Activated T-cell treated with anti-CD3 and anti-CD28 coated beads, Interleukin-2, amount 50 U/mL, for 4 hours (primary cell): ENCODE measurements around the gene PSPN. TPM values are rescaled to one million over a fixed set of nuclear protein-coding genes. Genes with fewer than 3 reads are reported as not detected.
"Not testable (repeated sequence)": the region's sequence is repeated elsewhere in the genome, so short reads cannot be mapped to it uniquely, and the experiment has no call there.

Experiments
- ATAC-seq, 2 donors: fragments of 200-7000 bp; cut with Tn5 transposase; one replicate each; pipeline ENCODE4 v1.10.0; 2021
- DNase-seq: peaks from one replicate; pipeline ENCODE4 v3.0.0-alpha.2; 2020
- H3K27me3 Mint-ChIP-seq: one replicate; pipeline ENCODE4 v1.8.0; 2021; ENCODE audit warnings: low read depth, mixed read lengths
- H3K36me3 Mint-ChIP-seq: one replicate; pipeline ENCODE4 v1.8.0; 2022; ENCODE audit warnings: mixed read lengths; ENCODE audit not compliant: insufficient read depth
- H3K4me1 Mint-ChIP-seq: one replicate; pipeline ENCODE4 v1.8.0; 2021; ENCODE audit warnings: low read depth, mixed read lengths
- H3K4me3 Mint-ChIP-seq: one replicate; pipeline ENCODE4 v1.8.0; 2021; ENCODE audit warnings: mild to moderate bottlenecking, moderate library complexity, mixed read lengths
- H3K9me3 Mint-ChIP-seq: one replicate; pipeline ENCODE4 v1.8.0; 2021; ENCODE audit warnings: mixed read lengths
- total RNA-seq, 3 donors: library from RNA; stranded (reverse); gene quantifications; one replicate each; pipeline ENCODE4 v1.2.1, GENCODE V29; 2021

Gene PSPN
- total RNA-seq, 3 donors from 2014 or later = 1.4 to 1.9 (median 1.4) TPM

DNA sequence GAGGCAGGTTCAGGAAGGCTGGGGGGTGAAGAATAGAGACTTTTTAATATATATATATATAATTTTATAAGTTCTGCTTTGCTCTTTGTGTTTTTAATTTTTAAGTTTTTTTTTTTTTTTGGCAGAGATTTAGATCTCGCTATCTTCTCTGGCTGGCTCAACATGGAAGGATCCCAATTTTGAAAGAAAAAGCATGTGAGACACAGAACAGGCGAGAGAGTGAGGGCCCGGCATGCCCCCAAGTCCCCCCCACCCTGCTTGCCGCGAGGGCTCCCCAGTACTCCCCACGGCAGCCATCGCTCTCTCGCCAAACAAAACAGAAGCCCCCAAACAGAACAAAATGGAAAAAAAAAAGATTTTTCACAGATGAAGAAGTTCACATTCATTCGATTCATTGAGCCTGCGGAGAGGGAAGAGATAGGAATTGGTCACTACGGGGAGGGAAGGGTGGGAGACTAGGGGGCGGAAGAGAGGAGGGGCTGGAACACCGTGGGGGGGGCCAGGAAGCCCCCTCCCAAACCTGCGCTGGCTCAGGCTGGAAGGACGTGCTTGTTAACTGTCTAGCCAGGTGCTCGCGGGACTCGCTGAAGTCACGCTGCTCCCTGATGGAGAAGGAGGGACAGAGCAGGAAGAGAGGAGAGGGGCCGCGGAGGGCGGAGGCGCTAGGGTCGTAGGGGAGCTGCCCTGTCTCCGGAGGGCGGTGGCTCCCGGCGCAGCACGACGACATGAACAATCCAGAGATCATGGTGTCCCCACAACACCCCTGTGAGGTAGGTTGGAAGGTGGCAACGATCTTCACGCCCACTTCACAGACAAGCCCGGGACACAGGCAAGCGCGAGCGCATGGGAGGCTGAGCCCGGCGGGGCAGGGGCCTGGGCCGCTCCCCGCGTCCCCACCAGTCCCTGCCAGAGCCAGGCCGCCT is 38.2 kb upstream of the PSPN start:
- ATAC-seq = no peak
- peaks cover 11% of the 10 kb centered on the region for H3K36me3 Mint-ChIP-seq

DNA sequence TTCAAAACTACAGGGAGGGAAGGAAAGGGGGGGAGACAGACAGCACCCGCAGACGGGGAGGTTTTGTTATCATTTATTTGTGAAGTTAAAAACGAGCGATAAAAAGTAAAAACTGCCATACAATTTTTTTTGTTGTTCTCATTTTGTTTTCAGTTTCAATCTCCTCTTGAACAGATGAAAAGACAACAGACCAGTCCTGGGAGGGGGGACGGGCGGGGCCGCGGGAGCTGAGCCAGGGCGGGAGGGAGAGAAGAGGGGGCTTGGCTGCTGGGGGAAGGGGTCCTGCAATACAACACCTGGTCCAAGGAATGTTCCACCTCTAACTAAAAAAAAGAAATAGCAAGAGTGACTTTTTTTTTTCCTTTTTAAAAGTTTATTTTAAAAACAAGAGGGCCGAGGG is 37.6 kb upstream of the PSPN start:
- Mint-ChIP-seq H3K27me3 (no peaks in the 10 kb centered on the region), H3K4me3 (no peak overlapping the region), H3K9me3 (no peaks in the 10 kb centered on the region), H3K36me3 (peaks cover 8% of the 10 kb centered on the region), H3K4me1 (no peaks in the 10 kb centered on the region)
- DNase-seq (no peak), ATAC-seq (no peak)

More for the DNA sequence above, 38.2 kb upstream of the PSPN start:
- H3K4me3 Mint-ChIP-seq = no peak overlapping the region
- H3K27me3 Mint-ChIP-seq = no peaks in the 10 kb centered on the region
- no peaks in the 10 kb centered on the region for H3K4me1 Mint-ChIP-seq
- no peaks in the 10 kb centered on the region for H3K9me3 Mint-ChIP-seq
- DNase-seq = no peak

DNA sequence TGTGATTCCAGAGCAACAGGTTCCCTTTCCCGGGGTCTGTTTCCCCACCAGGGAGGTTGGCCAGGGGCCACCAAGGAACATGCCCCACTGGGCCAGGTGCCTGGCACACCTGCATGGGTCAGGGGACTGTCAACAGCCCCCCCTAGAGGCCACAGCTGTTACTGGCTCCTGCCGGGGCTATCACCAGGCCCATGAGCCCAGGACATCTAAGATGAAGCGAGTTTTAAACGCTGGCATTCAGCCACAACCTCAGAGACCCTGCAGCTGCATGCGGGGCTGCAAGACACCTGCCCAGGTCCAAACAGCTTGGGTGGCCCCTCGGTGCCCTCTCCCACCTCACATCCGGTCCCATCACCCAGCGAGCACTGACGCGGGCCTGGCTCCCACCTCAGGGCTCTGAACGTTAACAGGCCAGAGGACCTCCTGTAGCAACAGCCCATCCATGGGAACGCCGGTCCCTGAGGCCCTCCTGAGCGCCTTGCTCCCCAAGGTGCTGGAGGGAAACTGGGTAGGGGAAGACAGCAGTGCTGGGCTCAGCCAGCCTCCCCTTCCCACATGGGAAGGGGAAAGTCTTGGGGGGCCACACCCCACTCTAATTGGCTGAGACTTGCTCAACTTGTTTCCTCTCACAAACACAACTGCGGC is 36.8 kb upstream of the PSPN start:
- Mint-ChIP-seq H3K4me3 (no peak overlapping the region), H3K36me3 (peaks cover 8% of the 10 kb centered on the region), H3K4me1 (no peaks in the 10 kb centered on the region), H3K9me3 (no peaks in the 10 kb centered on the region), H3K27me3 (no peaks in the 10 kb centered on the region)
- DNase-seq (peak; percentile 46), ATAC-seq (peak; percentile 63 to 71)

DNA sequence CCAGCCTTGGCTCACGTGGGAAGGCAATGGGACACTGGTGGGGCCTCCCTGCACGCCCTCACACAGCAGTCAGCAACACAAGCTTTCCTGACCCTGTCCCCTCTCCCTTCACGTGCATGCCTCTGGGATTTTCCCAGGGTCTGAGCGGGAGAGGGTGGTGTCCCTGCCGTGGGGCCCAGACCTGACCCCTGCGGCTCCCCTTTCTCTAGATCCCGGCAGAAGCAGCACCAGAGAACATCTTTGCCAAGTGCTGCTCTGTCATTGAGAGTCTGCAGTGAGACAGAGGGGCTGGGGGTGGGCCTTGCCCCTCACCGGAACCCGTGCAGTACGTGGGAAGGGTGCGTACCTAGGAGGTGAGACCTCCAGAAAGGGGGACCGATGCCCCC is 36.3 kb upstream of the PSPN start:
- no peaks in the 10 kb centered on the region for H3K9me3 Mint-ChIP-seq
- H3K4me3 Mint-ChIP-seq = no peak overlapping the region
- peaks cover 8% of the 10 kb centered on the region for H3K36me3 Mint-ChIP-seq
- no peak for DNase-seq
- peak; percentile 15 to 27 for ATAC-seq
- H3K27me3 Mint-ChIP-seq = no peaks in the 10 kb centered on the region
- H3K4me1 Mint-ChIP-seq = no peaks in the 10 kb centered on the region

DNA sequence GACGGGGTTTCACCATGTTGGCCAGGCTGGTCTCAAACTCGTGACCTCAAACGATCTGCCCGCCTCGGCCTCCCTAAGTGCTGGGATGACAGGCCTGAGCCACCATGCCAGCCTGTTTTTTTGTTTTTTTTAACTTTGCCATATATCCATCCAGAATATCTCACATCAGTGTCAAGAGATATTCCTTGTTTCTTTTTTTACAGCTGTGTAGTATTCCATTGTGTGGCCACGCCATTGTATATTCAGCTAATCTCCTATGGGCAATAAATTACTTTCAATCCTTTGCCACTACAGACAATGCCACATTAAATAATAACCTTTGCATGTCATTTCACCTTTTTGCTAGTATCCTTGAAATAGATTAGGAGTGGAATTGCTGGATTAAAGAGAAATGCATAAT is 33.6 kb upstream of the PSPN start:
- H3K36me3 Mint-ChIP-seq = peaks cover 3% of the 10 kb centered on the region
- no peak overlapping the region for H3K4me3 Mint-ChIP-seq
- ATAC-seq = no peak
- H3K9me3 Mint-ChIP-seq = no peaks in the 10 kb centered on the region
- no peak for DNase-seq
- H3K27me3 Mint-ChIP-seq = no peaks in the 10 kb centered on the region
- no peaks in the 10 kb centered on the region for H3K4me1 Mint-ChIP-seq

DNA sequence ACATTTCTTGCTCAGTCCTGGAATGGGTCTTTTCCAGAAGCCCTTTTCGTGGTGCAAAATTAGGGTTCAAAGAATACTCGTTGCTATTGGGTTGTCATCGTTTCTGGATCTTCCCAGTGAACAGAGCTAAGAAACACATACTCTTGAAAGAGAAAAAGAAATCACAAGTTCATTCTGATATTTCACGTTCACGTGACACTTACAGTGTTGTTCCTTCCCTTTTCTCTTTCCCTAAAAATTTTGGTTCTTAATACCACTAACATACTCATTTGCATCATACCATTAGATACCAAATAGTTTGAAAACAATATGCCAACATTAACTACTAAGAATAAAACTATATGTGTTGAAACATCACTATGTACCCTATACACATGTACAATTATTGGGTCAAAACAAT is 30.7 kb upstream of the PSPN start:
- no peak for DNase-seq
- Mint-ChIP-seq H3K36me3 (no peaks in the 10 kb centered on the region), H3K4me1 (no peaks in the 10 kb centered on the region), H3K4me3 (no peak overlapping the region), H3K9me3 (no peaks in the 10 kb centered on the region), H3K27me3 (no peaks in the 10 kb centered on the region)
- ATAC-seq = no peak

DNA sequence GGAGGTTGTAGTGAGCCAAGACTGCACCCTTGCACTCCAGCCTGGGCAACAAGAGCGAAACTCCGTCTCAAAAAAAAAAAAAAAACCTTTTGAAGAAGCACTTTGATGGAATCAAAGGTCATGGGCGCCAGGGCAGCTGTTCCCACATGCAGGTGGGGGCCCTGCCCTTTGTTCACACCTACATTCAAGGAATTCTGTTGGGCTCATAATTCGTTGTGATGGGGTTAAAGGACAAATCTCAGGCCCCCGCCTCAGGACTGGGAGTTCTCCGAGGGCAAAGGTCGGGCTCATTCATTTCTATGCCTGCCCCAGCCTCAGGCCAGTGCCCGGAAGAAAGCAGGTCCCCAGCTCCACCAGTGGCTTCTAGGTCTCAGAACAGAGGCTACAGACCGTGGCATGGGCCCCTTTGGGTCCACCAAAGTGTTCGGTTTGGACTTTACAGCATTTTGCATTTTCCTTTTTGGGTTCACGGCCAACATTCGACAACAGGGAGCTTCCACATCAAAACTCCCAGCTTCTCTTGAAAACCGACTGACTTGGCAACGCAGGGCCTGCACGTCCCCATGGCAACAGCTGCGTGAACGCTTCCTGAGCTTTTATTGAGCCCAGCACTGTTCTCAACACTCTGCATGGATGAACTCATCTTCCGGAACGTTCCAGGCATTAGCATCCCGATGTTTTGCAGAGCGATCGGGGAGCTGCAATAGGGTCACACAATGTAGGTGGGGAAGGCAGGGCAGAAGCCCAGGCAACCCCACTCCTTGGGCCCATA is 27.3 kb upstream of the PSPN start:
- DNase-seq (no peak), ATAC-seq (no peak)
- Mint-ChIP-seq H3K4me3 (no peak overlapping the region), H3K4me1 (no peaks in the 10 kb centered on the region), H3K36me3 (no peaks in the 10 kb centered on the region), H3K27me3 (no peaks in the 10 kb centered on the region), H3K9me3 (no peaks in the 10 kb centered on the region)

DNA sequence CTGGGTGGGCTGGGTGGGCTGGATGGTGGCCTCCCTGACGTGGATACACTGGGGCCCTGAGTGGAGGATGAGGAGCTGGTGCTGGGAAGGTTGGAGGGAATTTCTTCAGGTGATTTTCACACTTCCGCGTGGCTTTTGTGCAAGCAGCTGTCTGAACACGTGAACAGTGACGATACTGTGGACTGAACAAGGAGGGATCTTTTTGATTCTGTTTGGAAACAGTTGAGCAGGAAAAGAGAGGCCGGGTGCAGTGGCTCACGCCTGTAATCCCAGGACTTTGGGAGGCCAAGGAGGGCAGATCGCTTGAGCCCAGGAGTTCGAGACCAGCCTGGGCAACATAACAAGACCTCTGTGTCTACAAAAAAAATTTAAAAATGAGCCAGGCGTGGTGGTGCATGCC is 26.3 kb upstream of the PSPN start:
- Mint-ChIP-seq H3K36me3 (no peaks in the 10 kb centered on the region), H3K4me3 (no peak overlapping the region), H3K4me1 (no peaks in the 10 kb centered on the region), H3K27me3 (no peaks in the 10 kb centered on the region), H3K9me3 (no peaks in the 10 kb centered on the region)
- DNase-seq = no peak
- no peak for ATAC-seq

DNA sequence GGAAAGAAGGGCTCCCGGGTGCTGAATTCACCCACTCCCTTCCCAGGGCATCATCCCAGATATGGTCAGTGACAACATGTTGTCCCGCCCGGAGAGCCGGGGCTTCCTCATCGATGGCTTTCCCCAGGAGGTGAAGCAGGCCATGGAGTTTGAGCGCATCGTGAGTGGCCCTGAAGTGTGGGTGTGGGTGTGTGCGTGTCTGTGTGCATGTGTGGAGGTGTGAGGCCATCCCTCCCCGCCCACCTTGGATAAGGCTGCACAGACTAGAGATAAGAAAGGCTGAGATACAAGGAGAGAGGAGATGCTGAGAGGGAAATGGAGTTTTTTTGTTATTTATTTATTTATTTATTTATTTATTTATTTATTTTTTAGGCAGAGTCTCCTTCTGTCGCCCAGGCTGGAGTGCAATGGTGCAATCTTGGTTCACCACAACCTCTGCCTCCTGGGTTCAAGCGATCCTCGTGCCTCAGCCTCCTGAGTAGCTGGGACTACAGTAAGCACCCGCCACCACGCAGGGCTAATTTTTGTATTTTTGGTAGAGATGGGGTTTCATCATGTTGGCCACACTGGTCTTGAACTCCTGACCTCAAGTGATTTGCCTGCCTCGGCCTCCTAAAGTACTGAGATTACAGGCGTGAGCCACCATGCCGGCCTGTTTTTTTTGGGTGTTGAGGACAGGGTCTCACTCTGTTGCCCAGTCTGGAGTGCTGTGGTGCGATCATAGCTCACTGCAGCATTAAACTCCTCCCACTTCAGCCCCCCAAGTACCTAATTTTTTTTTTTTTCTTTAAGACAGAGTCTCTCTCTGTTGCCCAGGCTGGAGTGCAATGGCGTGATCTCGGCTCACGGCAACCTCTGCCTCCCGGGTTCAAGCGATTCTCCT is 24.6 kb upstream of the PSPN start:
- not testable (repeated sequence) for H3K9me3 Mint-ChIP-seq, DNase-seq, H3K36me3 Mint-ChIP-seq, H3K4me3 Mint-ChIP-seq, H3K4me1 Mint-ChIP-seq, ATAC-seq, H3K27me3 Mint-ChIP-seq

DNA sequence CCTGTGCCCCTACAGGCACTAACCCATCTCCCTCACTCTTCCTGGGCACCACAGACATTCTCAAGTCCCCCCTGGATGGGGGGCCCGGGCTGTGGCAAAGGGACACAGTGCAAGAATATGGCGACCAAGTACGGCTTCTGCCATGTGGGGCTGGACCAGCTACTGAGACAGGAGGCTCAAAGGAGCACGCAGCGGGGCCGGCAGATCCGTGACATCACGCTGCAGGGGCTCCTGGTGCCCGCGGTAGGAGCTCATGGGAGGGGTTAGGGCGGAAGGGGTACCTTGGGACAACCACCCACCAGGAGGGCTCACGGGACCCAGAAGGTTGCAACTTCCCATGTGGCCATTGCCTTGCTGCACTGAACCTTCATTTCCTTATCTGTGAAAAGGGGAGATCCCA is 20.6 kb upstream of the PSPN start:
- ATAC-seq (no peak), DNase-seq (no peak)
- no peaks in the 10 kb centered on the region for H3K36me3 Mint-ChIP-seq
- no peaks in the 10 kb centered on the region for H3K9me3 Mint-ChIP-seq
- no peaks in the 10 kb centered on the region for H3K27me3 Mint-ChIP-seq
- H3K4me3 Mint-ChIP-seq = no peak overlapping the region
- peaks cover 20% of the 10 kb centered on the region for H3K4me1 Mint-ChIP-seq

DNA sequence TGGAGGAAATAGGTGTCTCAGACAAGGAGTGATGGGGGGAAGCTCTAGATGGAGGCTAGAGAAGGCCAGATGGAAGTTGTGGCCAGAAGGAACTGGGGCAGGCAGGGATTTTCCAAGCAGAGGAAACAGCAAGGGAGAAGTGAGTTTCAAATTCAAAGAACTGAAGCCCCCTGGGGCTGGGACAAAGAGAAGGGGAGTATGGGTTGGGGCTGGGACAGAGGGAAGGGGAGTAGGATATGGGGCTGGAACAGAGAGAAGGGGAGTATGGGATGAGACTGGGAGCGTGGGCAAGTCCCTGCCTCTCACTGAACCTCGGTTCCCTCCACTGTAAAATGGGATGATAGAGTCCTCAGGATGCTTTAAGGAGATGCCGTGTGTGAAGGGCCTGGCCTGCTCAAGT is 19.1 kb upstream of the PSPN start:
- H3K27me3 Mint-ChIP-seq = no peaks in the 10 kb centered on the region
- H3K9me3 Mint-ChIP-seq = no peaks in the 10 kb centered on the region
- H3K4me3 Mint-ChIP-seq = peak overlapping the region; percentile 62
- H3K36me3 Mint-ChIP-seq = peaks cover 4% of the 10 kb centered on the region
- DNase-seq = no peak
- no peak for ATAC-seq
- peaks cover 24% of the 10 kb centered on the region for H3K4me1 Mint-ChIP-seq

DNA sequence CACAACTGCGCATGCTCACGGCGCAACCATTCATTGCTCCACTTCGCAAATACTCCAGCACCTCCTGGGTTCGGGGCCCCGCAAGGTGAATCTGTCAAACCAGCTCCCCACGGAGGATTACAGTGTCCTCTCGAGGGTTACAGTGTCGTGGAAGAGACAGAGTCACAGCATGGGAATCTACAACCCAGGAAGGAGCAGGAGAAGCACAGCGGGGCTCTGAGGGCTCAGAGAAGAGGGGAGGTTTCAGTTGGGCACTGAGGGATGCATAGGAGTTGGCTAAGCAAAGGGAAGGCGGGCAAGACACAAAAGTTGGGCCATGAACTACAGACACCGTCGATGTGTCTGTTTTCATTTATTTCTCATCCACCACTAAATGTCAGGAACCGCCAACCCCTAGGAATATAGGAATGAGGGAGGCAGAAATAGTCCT is 18.3 kb upstream of the PSPN start:
- peak overlapping the region; percentile 96 for H3K4me3 Mint-ChIP-seq
- H3K4me1 Mint-ChIP-seq = peaks cover 24% of the 10 kb centered on the region
- no peaks in the 10 kb centered on the region for H3K9me3 Mint-ChIP-seq
- DNase-seq (peak; percentile 67), ATAC-seq (no peak)
- H3K27me3 Mint-ChIP-seq = no peaks in the 10 kb centered on the region
- peaks cover 4% of the 10 kb centered on the region for H3K36me3 Mint-ChIP-seq

DNA sequence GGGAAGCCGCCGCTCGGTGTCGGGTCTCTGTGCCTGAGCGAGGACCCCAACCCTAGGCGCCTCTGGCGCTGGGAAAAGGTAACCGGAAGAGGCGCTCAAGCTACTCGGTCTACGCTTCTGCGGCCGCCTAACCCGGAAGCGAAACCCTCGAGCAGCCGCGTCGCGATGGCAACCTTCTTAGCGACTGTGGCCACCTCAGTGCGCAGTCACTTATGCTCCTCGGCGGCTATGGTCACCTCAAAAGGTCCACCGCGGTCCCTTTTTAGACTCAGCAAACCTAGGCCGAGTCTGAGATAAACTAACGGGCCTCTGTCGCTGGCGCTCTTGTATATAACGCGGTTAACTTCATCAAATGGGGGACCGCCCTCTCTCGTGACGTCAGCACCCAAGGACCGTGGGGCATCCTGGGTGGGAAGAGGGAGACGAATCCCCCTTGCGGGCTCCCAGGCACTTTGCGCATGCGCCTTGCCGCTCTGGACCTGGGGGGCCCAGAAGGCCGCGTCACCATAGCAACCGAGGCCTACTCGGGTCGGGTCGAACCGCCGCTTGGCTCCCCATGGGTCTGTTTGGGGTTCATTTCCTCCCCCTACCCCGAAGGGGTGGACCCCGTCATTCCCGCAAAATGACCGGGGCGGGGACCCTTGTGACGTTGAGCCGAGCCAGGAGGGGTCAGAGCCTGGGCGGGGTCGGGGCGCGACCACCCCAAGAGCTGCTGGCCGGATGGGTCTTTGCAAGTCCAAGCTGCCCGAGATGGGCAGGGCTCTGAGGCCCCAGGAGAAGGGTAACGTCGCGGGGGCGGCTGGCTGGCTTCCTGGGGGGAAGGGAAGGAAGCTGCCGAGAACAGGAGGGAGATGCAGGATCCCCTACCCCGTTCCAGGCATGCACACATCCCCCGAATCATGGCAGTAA is 17.6 kb upstream of the PSPN start, which contains the start of gene GTF2F1:
Gene GTF2F1, minus strand, starts transcription at position 91 of the 909 bp plus-strand sequence. CDS start 169 bp downstream, outside the sequence.
- peak within 1 kb of the TSS; percentile 96 for H3K4me3 Mint-ChIP-seq
- peak; percentile 93 for DNase-seq
- no peaks in the 10 kb centered on the region for H3K9me3 Mint-ChIP-seq
- ATAC-seq = peak; percentile 88 to 91
- peaks cover 5% of the 10 kb centered on the region for H3K36me3 Mint-ChIP-seq
- H3K4me1 Mint-ChIP-seq = peaks cover 24% of the 10 kb centered on the region
- no peaks in the 10 kb centered on the region for H3K27me3 Mint-ChIP-seq
